Posterior cingulate gyrus (tissue), 11 donors: ENCODE results near the gene GJD3.
A peak's percentile ranks its signal among the peaks of the same experiment; 100 is the strongest.

Experiments
- DNase-seq, 10 donors: peaks; one replicate each; pipeline versions ENCODE4 v3.0.0 to v3.0.0-alpha.2; 2020 to 2021; ENCODE audit warnings: mixed read lengths in 3 of 10
- intact Hi-C: fragments of 100-400 bp; cut with DNase I; formaldehyde crosslinking; loops from one replicate; pipeline ENCODE4 v1.15.1; 2023

The GJD3 gene

DNA sequence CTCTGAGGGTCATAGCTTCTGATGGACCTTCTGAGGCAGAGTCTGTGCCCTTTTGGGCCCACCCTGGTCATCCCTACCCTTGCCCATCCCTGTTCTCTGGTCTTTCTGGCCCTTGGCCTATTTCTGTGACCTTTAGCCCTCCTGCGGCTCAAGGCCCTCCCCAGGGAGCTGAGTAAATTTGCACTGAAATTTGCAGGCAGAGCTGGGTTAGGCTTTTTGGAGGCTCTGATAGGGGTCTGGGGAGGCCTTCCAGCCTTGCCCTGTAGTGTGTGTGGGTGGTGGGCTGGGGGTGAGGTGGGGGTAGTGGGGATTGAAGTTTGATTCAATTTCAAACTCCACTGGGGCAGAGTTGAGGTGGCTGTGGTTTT is 37.7 kb downstream of the GJD3 start:
- peak in 2 of 10 donors; percentile 19 to 33 for DNase-seq
- intact Hi-C loops: no loop called here

DNA sequence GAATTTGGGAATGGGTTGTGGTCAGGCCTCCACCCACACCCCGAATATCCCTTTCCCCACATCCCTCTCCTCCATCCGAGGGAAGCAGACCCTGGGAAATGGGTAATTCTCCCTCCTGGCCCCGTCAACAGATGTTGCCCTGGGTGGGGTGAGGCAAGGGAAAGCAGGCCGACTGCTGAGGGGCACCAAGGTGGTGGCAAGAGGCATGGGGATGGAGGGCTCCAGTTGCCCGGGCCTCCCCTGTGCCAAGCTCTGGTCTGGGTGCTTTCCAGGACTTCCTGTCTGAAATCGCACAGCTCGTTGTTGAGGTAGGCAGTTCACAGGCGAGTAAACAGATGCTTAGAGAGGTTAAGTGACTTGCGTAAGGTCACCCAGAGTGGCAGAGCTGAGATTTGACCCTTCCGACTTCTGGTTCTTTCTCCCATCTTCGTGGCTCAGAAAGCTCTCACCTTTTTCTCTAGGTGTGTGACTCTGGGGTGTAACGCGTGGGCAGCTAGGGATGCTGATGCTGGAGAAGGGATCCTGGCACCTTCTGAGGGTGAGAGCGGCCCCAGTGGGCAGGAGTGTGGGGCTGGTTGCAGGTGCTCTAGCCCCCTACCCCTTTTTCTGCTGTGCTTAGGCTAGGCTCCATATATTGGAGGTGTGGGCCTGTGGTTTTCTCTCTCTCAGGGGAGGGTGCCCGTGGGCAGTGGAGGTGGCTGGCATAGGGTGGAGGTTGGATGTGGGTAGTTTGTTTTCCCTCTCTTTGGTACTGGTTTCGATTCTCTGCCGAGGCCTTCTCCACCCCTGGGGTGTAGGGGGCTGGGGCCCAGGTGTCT is 38.3 kb downstream of the GJD3 start:
- DNase-seq: peak in 3 of 10 donors; percentile 38 to 49 (median 41)
- intact Hi-C loops: no loop called here

GRCh38 chr17:40325156-40326013 is 39.2 kb downstream of the GJD3 start:
- intact Hi-C loops: no loop called here
- peak in 3 of 10 donors; percentile 35 to 59 (median 47) for DNase-seq

- peak in 2 of 10 donors; percentile 49 to 55 for DNase-seq
Measured at GRCh38 chr17:40323391-40324381, 40.9 kb downstream of the GJD3 start.

DNA sequence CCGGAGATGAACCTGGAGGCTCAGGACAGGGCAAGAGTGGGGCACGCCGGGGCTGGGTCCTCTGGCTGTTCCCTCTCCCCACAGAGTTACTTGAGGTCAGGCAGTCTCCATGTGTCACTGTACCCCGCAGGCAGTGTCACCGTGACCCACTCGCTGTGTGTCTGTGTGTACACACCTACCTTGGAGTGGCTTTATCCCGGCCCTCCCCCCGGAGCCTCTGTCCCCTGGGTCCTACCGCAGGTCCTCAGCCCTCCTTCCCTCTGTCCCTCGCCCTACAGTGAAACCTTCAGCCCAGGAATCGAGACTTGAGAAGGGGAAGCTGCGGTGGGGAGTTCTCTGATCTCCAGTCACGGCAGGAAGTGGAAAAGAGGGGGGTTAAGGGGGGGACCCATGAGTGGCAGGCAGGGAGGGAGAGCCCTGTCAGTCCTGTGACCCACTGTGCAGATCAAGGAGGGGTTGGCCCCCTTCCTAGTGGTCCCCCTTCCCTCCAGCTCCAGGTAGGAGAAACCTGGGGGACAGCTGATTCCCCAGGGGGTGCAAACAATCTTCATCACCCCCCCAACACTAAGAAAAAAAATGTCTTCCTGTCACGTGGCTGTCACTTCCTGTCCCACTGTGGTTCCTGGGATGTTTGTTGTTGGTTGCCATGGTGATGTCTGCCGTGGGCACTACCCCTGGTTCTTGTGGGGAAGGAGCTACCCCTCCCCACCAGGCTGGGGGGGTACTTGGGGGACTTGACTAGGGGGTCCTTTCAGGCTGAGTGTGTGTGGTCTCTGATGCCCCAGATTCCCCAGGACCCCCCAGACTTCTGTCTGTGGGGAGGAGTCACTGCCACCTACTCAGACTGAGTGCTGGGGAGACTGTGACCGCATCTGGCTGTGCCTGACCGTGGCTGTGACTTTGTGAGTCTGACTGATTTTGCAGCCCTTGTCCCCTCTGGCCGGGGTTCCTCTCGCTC is 41.9 kb downstream of the GJD3 start:
- DNase-seq: peak in 3 of 10 donors; percentile 63 to 84 (median 73)
- intact Hi-C loops: no loop called here

More at GRCh38 chr17:40323391-40324381, 40.9 kb downstream of the GJD3 start:
- intact Hi-C loops: no loop called here

DNA sequence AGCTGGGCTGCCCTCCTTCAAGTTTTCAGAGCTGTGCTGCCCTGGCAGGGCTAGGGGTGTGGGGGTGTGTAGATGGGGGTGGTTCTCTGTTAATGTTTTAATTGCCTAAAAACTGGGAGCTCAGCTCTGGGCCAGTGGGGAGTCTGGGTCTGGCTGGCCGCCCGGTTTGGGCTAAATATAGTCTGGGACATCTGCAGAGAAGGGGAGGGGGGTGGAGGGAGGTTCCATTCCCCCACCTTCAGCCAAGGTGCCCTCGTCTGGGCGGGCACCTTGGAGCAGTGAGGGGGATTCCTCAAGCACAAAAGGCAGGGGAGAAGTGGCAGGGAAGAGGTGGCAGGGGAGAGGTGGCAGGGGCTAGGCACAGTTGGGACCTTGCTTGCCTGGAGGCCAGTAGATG is 42.6 kb downstream of the GJD3 start:
- peak in 4 of 10 donors; percentile 25 to 88 (median 86) for DNase-seq
- intact Hi-C loops: no loop called here

DNA sequence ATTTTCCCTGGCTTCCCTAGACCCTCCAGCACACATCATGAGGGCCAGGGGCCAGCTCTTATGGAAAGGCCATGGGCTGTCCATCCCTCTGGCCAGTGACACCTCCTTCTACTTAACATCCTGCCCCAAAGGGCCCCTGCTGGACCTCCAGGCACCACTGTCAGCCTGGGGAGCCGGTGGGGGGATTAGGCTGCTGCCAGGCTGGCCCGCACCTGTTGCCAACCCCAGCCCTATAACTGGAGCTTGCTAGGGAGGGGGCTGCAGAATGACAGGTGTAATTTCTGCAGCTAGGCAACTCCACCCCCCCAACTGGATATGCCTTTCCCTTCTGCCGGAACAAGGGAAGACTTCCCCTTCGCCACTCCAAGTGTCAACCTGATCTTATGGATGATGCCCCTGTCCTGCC is 43.0 kb downstream of the GJD3 start:
- intact Hi-C loops: no loop called here
- peak in 1 of 10 donors; percentile 62 for DNase-seq

GRCh38 chr17:40320756-40321523 is 43.6 kb downstream of the GJD3 start:
- DNase-seq: peak in 4 of 10 donors; percentile 44 to 90 (median 70)
- intact Hi-C loops: no loop called here

DNA sequence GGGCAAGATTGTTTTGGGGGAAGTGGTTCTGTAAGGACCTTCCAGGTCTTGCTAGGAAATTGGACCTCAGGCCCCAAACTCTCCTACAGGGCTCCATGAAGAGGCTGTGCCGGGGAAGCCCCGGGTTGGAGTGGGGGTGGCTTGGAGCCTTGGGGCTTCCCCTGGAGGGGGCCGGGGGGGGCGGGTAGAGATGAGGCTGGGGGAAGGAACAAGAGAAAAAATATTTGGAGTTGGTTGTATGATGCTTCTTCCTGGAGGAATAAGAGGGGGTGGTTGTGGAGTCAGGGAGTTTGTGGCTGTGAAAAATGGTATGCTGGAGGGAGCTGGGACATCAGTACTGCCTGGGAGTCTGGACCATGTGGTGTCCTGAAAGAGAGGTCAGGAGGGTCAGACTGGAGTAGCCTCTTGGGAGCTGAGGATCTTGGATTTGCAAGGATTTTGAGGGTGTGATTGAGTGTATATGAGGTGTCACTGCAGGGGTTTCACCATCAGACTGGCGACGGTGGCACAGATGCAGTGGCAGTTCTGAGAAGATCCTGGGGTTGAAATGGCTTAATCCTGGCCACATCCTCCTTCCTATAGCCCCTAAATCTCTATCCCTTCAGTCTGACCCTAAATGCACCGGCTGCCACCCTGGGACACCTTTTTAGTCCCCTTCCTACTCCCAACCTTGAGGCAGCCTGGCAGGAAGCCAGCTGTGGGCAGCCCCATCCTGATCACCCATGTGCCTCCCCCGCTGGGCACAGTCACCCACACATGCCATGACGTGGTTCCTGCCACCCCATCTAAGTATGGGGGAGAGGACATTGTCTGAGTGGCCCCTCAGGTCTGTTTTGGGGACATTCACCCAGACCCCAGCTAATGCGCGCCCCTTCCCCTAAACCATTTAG is 44.6 kb downstream of the GJD3 start:
- DNase-seq: peak in 3 of 10 donors; percentile 13 to 82 (median 61)
- intact Hi-C loops: no loop called here

DNA sequence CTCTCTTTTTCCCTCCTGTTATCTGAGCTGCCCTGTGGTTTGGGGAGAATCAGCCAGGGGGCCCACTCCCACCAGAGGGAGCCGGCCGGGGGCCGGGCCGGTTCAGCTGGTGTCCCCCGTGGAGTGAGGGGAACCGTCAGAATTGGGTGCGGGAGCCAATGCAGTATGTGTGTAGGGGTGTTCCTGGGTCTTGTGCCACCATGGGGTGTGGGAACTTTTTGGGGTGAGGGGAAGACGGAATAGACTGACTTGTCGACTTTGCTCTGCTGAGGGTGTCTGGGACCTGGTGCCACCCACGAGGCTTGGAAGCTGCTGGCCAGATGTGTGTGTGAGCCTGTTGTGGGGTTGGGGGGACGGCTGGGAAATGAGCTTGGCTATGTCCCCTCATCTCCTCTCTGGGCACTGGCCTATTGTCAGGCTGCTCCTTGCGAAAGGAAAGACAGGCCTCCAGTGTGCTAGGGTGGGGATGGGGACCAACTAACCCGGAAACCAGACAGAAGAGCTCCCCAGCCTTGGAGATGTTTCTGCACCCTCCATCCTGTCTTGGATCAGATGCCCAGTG is 45.6 kb downstream of the GJD3 start:
- peak in 3 of 10 donors; percentile 14 to 69 (median 59) for DNase-seq
- intact Hi-C loops: no loop called here

DNA sequence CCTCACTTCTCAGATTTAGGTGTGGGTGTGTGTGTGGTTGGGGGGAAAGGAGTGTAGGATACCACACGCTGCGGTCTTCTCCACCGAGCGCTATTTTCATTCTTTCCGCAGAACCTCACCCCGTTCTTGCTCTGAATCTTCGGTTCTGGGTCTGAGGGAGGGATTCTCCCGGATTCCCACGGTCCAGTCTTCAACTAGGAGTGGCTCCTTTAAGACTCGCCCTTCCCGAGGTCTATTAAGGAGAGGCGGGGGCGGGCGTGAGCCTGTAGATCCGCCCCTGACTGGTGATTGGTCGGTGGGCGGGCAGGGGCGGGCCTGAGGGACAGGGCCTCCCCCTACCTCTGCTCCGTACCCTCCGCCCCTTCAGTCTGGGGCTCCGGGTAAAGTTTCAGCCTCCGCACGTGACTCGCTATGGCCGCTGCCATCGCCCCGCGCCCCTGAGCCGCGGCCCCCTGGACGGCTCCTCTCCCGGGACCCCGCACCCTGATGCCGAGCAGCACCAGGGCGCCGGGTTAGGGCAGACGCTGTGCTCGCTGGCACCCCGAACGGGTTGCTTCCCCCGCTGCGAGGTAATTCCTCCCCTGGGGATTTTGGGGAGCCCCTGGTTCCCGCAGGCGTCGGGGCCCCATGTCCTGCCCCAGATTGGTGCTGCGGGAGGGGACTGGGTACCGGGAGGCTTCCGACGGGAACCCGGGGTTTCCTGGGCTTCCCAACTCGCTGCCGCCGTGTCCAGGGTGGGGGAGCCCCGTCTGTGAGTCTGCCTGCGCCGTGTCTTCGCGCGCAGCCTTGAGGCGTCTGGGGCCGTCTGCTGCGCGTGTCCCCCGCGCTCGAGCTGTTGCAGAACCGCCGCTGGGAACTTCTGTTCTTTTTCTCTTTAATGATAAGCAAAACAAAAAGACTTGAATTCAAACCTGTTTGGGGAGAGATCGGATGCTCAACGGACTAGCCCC is 46.4 kb downstream of the GJD3 start:
- DNase-seq: peak; percentile 83 to 99 (median 94)
- intact Hi-C loops: no loop called here

- intact Hi-C loops: no loop called here
- no peak for DNase-seq
Measured at GRCh38 chr17:40317345-40317873, 47.1 kb downstream of the GJD3 start.

DNA sequence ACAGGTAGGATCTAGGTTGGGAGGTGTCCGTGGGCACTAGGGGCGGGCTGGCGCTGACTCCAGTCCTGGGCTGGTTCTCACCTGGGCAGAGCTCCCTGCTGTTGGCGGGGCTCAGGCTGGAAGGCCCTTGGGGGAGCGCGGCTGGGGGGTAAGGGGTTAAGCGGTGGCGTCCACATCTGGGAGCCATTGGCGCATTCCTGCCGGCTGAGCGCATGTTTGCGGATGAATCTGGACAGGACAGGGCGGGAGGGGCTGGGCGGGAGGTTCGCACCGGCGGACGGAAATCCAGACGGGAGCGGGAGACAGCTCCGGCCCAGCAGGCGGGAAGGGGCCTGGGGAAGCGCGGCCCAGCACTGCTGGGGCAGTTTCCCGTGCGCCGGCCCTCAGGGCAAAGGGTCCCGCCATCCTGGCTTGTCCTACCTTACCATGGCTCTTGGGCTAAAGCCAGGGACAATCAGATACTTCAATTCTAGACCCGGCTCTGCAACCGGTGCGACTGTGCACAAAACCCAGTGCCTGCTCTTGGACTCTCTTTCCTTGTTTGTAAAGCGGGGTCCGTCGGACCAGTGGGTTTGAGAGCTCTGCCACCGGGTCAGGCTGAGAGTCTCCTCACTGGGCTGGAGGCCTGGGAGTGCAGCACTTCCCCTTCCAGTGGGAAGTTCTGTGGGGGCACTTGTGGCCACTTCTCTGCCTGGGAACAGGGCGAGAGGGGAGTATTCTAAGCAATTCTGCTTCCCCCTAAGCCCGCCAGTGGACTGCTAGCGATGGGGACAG is 47.8 kb downstream of the GJD3 start:
- peak in 1 of 10 donors; percentile 84 for DNase-seq
- intact Hi-C loops: no loop called here

- DNase-seq: peak in 2 of 10 donors; percentile 11 to 77
- intact Hi-C loops: no loop called here
Measured at GRCh38 chr17:40315678-40316570, 48.6 kb downstream of the GJD3 start.
